ENCODE data around the gene RNF148.

The RNF148 gene

GRCh38 chr7:122672536-122672935 is 30.2 kb downstream of the RNF148 start:
- DNase-seq (ENCODE audit: low spot score), result no peak
- Histone ChIP-seq H3K27ac (no peak overlapping the region), H3K4me3 (no peak overlapping the region)
- no peak for TF ChIP-seq CTCF (IDR thresholded peaks at IDR 0.05)

- no peak overlapping the region for H3K27ac ChIP-seq
- no peak for TF ChIP-seq CTCF (IDR thresholded peaks at IDR 0.05)
- H3K4me3 ChIP-seq, result no peak overlapping the region
- no peak for DNase-seq (ENCODE audit: low spot score)
Measured at GRCh38 chr7:122663733-122664132, 39.0 kb downstream of the RNF148 start.

- no peak for DNase-seq (ENCODE audit: low spot score)
- Histone ChIP-seq H3K27ac (no peak overlapping the region), H3K4me3 (no peak overlapping the region)
- TF ChIP-seq CTCF (IDR thresholded peaks at IDR 0.05), result no peak
Measured at GRCh38 chr7:122658856-122659255, 43.9 kb downstream of the RNF148 start.

GRCh38 chr7:122653685-122654084 is 49.0 kb downstream of the RNF148 start:
- DNase-seq (ENCODE audit: low spot score), result no peak
- no peak overlapping the region for H3K27ac ChIP-seq
- no peak for TF ChIP-seq CTCF (IDR thresholded peaks at IDR 0.05)
- H3K4me3 ChIP-seq, result no peak overlapping the region

GRCh38 chr7:122652876-122653275 is 49.8 kb downstream of the RNF148 start:
- TF ChIP-seq CTCF (IDR thresholded peaks at IDR 0.05), result no peak

More at GRCh38 chr7:122652876-122653275, 49.8 kb downstream of the RNF148 start:
- no peak for DNase-seq (ENCODE audit: low spot score)
- Histone ChIP-seq H3K4me3 (no peak overlapping the region), H3K27ac (no peak overlapping the region)
